ENCODE measurements around the gene ZNF567. TPM values are rescaled to one million over a fixed set of nuclear protein-coding genes. Genes with fewer than 3 reads are reported as not detected.
"Not testable (repeated sequence)": the region's sequence is repeated elsewhere in the genome, so short reads cannot be mapped to it uniquely, and the experiment has no call there.

Gene ZNF567
- total and polyA plus RNA-seq, 8 donors = 1.2 to 4.2 (median 1.9) TPM

GRCh38 chr19:36719687-36720556 lies 32.5 kb downstream of the ZNF567 start:
- whole genome bisulfite sequencing, 2 donors = 97 to 98% methylated on average over 10 of the region's 10 CpGs
- no peak overlapping the region for H3K27ac ChIP-seq
- ATAC-seq (no peak), DNase-seq (no peak), FAIRE-seq (no peak)
- intact Hi-C loops (cut with DNase I) = no loop called here
- peaks cover 0 to 43% (median 8%) of the 10 kb centered on the region in 4 donors for H3K9me3 ChIP-seq
- H3K4me1 ChIP-seq = no peaks in the 10 kb centered on the region
- no peak overlapping the region for H3K4me3 ChIP-seq
- H3K27me3 ChIP-seq = no peaks in the 10 kb centered on the region
- H3K36me3 ChIP-seq = peaks cover 7 to 52% (median 36%) of the 10 kb centered on the region in 3 donors
- no peak for TF ChIP-seq CTCF (IDR thresholded peaks at IDR 0.05)

- H3K27me3 ChIP-seq; DNase-seq; intact Hi-C loops (cut with DNase I); H3K36me3 ChIP-seq; ATAC-seq; H3K4me3 ChIP-seq; H3K27ac ChIP-seq; H3K9me3 ChIP-seq; FAIRE-seq; H3K4me1 ChIP-seq: not testable (repeated sequence)
- 51 to 54% methylated on average over 9 of the region's 9 CpGs for WGBS, 2 donors
These were observed 48.8 kb downstream of the ZNF567 start for GRCh38 chr19:36736166-36736565.

- TF ChIP-seq CTCF (IDR thresholded peaks at IDR 0.05) = no peak
- peaks cover 0 to 22% (median 9%) of the 10 kb centered on the region in 4 donors for H3K9me3 ChIP-seq
- no peak for ATAC-seq
- no peak overlapping the region for H3K4me3 ChIP-seq
- no peaks in the 10 kb centered on the region for H3K4me1 ChIP-seq
- no peak for FAIRE-seq
- no peaks in the 10 kb centered on the region for H3K27me3 ChIP-seq
- H3K27ac ChIP-seq = no peak overlapping the region
- 96 to 99% methylated on average over 4 of the region's 4 CpGs for WGBS, 2 donors
- H3K36me3 ChIP-seq = peaks cover 0 to 23% (median 10%) of the 10 kb centered on the region in 3 donors
- intact Hi-C loops (cut with DNase I) = no loop called here
- DNase-seq = no peak
These were observed 58.5 kb downstream of the ZNF567 start for GRCh38 chr19:36745870-36746269.

- Histone ChIP-seq H3K4me3 (no peak overlapping the region), H3K9me3 (peaks cover 0 to 22% (median 9%) of the 10 kb centered on the region in 4 donors), H3K27me3 (no peaks in the 10 kb centered on the region), H3K27ac (no peak overlapping the region), H3K4me1 (no peaks in the 10 kb centered on the region), H3K36me3 (peaks cover 0 to 23% (median 10%) of the 10 kb centered on the region in 3 donors)
- ATAC-seq (no peak), DNase-seq (no peak), FAIRE-seq (no peak)
- intact Hi-C loops (cut with DNase I) = no loop called here
- 96 to 97% methylated on average over 10 of the region's 10 CpGs for WGBS, 2 donors
- TF ChIP-seq CTCF (IDR thresholded peaks at IDR 0.05) = no peak
These were observed 60.3 kb downstream of the ZNF567 start for GRCh38 chr19:36747750-36748149.

- FAIRE-seq (no peak), DNase-seq (no peak), ATAC-seq (no peak)
- H3K27me3 ChIP-seq = no peaks in the 10 kb centered on the region
- H3K4me3 ChIP-seq = no peak overlapping the region
- no peak for TF ChIP-seq CTCF (IDR thresholded peaks at IDR 0.05)
- intact Hi-C loops (cut with DNase I) = no loop called here
- H3K27ac ChIP-seq = no peak overlapping the region
- peaks cover 0 to 23% (median 10%) of the 10 kb centered on the region in 3 donors for H3K36me3 ChIP-seq
- H3K4me1 ChIP-seq = no peaks in the 10 kb centered on the region
- H3K9me3 ChIP-seq = peaks cover 0 to 22% (median 9%) of the 10 kb centered on the region in 4 donors
- 96 to 99% methylated on average over 10 of the region's 10 CpGs for WGBS, 2 donors
These were observed 61.2 kb downstream of the ZNF567 start for GRCh38 chr19:36748431-36749275.

- H3K9me3 ChIP-seq = peaks cover 0 to 22% (median 9%) of the 10 kb centered on the region in 4 donors
- H3K27ac ChIP-seq; H3K27me3 ChIP-seq; DNase-seq; H3K4me3 ChIP-seq; FAIRE-seq; intact Hi-C loops (cut with DNase I); H3K4me1 ChIP-seq; ATAC-seq: not testable (repeated sequence)
- peaks cover 0 to 23% (median 10%) of the 10 kb centered on the region in 3 donors for H3K36me3 ChIP-seq
- WGBS, 2 donors = 96 to 100% methylated on average over 8 of the region's 8 CpGs
These were observed 62.2 kb downstream of the ZNF567 start for GRCh38 chr19:36749613-36750012.
